ENCODE results near the gene FOXK2. TPM values are rescaled to one million over a fixed set of nuclear protein-coding genes. Genes with fewer than 3 reads are reported as not detected.
"Not testable (repeated sequence)": the region's sequence is repeated elsewhere in the genome, so short reads cannot be mapped to it uniquely, and the experiment has no call there.

FOXK2 gene
- total RNA-seq, 4 donors from 2014 or later: 15.9 to 70.9 (median 42.7) TPM

DNA sequence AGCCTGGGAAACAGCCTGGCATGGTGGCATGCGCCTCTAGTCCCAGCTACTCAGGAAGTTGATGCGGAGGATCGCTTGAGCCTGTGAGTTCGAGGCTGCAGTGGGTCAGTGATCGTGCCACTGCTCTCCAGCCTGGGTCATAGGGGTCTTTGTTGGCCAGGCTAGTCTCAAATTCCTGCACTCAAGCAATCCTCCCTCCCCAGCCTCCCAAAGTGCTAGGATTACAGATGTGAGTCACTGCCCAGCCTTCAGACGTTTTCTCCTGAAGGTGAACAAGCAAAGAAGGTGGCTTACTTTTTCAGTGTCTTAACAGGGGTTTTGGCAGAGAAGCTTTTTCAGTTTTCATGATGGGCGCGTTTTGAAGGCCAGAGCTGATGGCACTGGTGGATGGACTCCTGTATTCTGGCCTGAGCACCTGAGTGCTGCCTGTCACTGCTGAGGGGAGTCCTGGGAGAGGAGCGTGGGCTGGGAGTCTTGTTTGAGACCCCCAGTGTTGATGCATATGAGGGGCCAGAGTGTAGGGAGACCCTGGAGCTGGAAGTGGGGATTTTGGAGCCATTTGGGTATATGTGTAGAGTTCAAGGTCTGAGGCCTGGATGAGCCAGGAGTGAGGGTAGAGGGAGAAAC lies 41.4 kb downstream of the FOXK2 start:
- H3K36me3 ChIP-seq: no peaks in the 10 kb centered on the region
- TF ChIP-seq, protein P1, sequence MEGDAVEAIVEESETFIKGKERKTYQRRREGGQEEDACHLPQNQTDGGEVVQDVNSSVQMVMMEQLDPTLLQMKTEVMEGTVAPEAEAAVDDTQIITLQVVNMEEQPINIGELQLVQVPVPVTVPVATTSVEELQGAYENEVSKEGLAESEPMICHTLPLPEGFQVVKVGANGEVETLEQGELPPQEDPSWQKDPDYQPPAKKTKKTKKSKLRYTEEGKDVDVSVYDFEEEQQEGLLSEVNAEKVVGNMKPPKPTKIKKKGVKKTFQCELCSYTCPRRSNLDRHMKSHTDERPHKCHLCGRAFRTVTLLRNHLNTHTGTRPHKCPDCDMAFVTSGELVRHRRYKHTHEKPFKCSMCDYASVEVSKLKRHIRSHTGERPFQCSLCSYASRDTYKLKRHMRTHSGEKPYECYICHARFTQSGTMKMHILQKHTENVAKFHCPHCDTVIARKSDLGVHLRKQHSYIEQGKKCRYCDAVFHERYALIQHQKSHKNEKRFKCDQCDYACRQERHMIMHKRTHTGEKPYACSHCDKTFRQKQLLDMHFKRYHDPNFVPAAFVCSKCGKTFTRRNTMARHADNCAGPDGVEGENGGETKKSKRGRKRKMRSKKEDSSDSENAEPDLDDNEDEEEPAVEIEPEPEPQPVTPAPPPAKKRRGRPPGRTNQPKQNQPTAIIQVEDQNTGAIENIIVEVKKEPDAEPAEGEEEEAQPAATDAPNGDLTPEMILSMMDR (IDR thresholded peaks at IDR 0.05): no peak
- TF ChIP-seq POLR2A (IDR thresholded peaks at IDR 0.05): no peak
- H3K4me3 ChIP-seq: no peak overlapping the region
- no peaks in the 10 kb centered on the region for H3K9me3 ChIP-seq
- H3K27me3 ChIP-seq: no peaks in the 10 kb centered on the region
- intact Hi-C loops (cut with DNase I; ENCODE audit: low total_unique reads): no loop called here
- no peaks in the 10 kb centered on the region for H3K4me1 ChIP-seq
- DNase-seq: no peak
- H3K27ac ChIP-seq: no peak overlapping the region

DNA sequence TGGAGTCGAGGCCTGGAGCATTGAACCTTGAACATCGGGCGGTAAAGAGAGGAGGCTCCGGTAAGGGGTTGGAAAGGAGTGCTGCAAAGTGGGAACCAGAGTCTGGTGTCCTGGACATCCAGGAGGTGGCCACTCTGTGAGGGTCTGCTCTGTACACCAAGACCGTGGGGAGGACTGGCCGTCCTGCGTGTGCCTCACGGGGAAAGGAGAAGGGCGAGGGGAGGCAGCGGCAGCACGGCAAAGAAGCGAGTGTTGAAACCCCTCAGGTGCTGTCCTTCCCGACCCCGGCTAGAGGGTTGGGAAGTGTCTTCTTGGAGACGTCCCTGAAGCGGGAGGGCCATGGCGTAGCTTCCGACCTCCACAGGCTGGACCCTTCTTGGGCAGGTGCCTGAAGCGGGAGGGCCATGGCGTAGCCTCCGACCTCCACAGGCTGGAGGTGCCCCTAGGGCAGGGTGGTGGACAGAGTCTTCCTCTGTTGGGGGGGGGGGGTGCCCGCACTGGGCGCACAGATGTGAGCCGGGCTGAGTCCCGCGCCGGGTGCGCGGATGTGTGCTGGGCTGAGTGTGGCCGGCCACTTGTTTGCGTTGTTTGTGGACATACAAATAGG lies 42.0 kb downstream of the FOXK2 start:
- TF ChIP-seq, protein P1 (IDR thresholded peaks at IDR 0.05): no peak
- TF ChIP-seq POLR2A (IDR thresholded peaks at IDR 0.05): no peak
- Histone ChIP-seq H3K27me3 (no peaks in the 10 kb centered on the region), H3K4me3 (no peak overlapping the region), H3K27ac (no peak overlapping the region), H3K36me3 (no peaks in the 10 kb centered on the region), H3K4me1 (no peaks in the 10 kb centered on the region), H3K9me3 (no peaks in the 10 kb centered on the region)
- intact Hi-C loops (cut with DNase I; ENCODE audit: low total_unique reads): no loop called here
- no peak for DNase-seq

DNA sequence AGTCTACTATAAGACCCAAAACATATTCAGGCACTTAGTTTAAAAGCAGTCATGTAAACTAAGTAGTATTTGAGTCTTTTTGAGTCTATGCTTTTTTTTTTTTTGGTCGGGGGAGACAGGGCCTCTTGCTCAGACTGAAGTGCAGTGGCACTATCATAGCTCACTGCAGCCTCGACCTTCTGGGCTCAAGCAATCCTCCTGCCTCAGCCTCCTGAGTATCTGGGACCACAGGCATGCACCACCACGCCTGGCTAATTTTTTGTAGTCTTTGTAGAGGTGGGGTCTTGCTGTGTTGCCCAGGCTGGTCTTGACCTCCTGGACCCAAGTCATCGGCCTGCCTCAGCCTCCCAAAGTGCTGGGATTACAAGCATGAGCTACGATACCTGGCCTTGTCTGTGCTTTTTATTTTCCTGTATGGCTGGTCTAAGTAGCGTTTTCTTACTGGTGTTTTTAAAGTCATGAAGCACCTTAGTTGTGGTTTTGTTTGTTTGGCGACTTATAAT lies 43.2 kb downstream of the FOXK2 start:
- intact Hi-C loops (cut with DNase I; ENCODE audit: low total_unique reads); H3K9me3 ChIP-seq; H3K4me1 ChIP-seq; DNase-seq; H3K4me3 ChIP-seq; H3K36me3 ChIP-seq; H3K27me3 ChIP-seq: not testable (repeated sequence)
- peak overlapping the region in 1 of 2 donors; percentile 17 for H3K27ac ChIP-seq

DNA sequence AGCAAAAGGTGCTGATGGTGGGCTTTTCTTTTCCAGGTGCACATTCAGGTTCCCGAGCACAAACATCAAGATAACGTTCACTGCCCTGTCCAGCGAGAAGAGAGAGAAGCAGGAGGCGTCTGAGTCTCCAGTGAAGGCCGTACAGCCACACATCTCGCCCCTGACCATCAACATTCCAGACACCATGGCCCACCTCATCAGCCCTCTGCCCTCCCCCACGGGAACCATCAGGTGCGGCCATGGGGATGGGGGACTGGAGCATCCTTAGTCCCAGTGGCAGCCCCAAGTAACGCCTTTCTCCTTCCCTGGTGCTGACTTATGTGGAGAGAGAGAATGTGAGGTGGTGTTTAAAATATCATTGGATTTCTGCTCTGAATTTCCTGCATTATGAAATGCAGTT lies 43.8 kb downstream of the FOXK2 start:
- H3K36me3 ChIP-seq: no peaks in the 10 kb centered on the region
- TF ChIP-seq, protein P1 (IDR thresholded peaks at IDR 0.05): no peak
- no peak for TF ChIP-seq POLR2A (IDR thresholded peaks at IDR 0.05)
- H3K4me1 ChIP-seq: peaks cover 0 to 4% of the 10 kb centered on the region in 2 donors
- peak overlapping the region in 1 of 2 donors; percentile 17 for H3K27ac ChIP-seq
- no peaks in the 10 kb centered on the region for H3K27me3 ChIP-seq
- no peak for DNase-seq
- intact Hi-C loops (cut with DNase I; ENCODE audit: low total_unique reads): no loop called here
- no peak overlapping the region for H3K4me3 ChIP-seq
- H3K9me3 ChIP-seq: no peaks in the 10 kb centered on the region

DNA sequence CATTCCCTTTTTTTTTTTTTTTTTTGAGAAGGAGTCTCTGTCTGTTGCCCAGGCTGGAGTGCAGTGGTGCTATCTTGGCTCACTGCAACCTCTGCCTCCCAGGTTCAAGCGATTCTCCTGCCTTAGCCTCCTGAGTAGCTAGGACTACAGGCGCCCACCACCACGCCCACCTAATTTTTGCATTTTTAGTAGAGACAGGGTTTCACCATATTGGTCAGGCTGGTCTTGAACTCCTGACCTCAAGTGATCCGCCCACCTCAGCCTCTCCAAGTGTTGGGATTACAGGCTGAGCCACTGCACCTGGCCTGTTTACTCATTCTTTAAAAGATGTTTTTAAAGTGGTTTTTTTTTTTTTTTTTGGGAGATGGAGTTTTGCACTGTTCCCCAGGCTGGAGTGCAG lies 44.2 kb downstream of the FOXK2 start:
- intact Hi-C loops (cut with DNase I; ENCODE audit: low total_unique reads); H3K27me3 ChIP-seq; H3K4me3 ChIP-seq; DNase-seq; H3K4me1 ChIP-seq; H3K9me3 ChIP-seq; H3K36me3 ChIP-seq: not testable (repeated sequence)
- H3K27ac ChIP-seq: peak overlapping the region in 1 of 2 donors; percentile 17

DNA sequence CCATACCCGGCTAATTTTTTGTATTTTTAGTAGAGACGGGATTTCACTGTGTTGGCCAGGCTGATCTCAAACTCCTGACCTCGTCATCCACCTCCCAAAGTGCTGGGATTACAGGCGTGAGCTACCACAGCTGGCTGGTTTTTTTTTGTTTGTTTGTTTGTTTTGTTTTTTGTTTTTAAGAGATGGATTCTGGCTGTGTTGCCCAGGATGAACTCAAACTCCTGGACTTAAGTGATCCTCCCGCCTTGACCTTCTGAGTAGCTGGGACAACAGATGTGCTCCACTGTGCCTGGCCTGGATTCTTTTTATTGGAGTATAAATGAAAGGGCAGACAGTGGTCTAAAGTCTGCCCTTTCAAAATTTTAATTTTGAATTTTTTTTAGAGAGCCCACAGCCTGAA lies 44.7 kb downstream of the FOXK2 start:
- H3K4me1 ChIP-seq: peaks cover 0 to 7% of the 10 kb centered on the region in 2 donors
- no peaks in the 10 kb centered on the region for H3K36me3 ChIP-seq
- H3K9me3 ChIP-seq: no peaks in the 10 kb centered on the region
- TF ChIP-seq POLR2A (IDR thresholded peaks at IDR 0.05): no peak
- TF ChIP-seq, protein P1 (IDR thresholded peaks at IDR 0.05): no peak
- peak overlapping the region in 1 of 2 donors; percentile 17 for H3K27ac ChIP-seq
- intact Hi-C loops (cut with DNase I; ENCODE audit: low total_unique reads): no loop called here
- H3K4me3 ChIP-seq: no peak overlapping the region
- no peaks in the 10 kb centered on the region for H3K27me3 ChIP-seq
- no peak for DNase-seq

Measured in uterus (tissue), 4 donors.